Tibial nerve (tissue), 4 donors: Measurements from ENCODE around the gene CEP128.

ENCODE experiments used
- EP300 ChIP-seq, 2 donors: sonication (generic); formaldehyde crosslinking; IDR thresholded peaks; one replicate each; pipeline ENCODE4 v1.6.1; 2017; ENCODE audit warnings: antibody characterized with exemption in 2 of 2, mild to moderate bottlenecking in 1 of 2
- POLR2A ChIP-seq, 2 donors: fragments of 450-650 bp; IDR thresholded peaks; one replicate each; pipeline ENCODE4 v1.6.1; 2017; ENCODE audit warnings: antibody characterized with exemption in 2 of 2, mild to moderate bottlenecking in 2 of 2, moderate library complexity in 2 of 2
- TF ChIP-seq, protein P1 (sequence below), 5 experiments: fragments of 200-600 bp in 3 of 5; fragments of 450-650 bp in 2 of 5; sonication (generic) in 3 of 5; IDR thresholded peaks; one replicate each; pipeline ENCODE4 v1.5.1; 2016 to 2019; ENCODE audit warnings: antibody characterized with exemption in 5 of 5, mild to moderate bottlenecking in 3 of 5, moderate library complexity in 2 of 5

GRCh38 chr14:80455031-80455430 lies 486.5 kb downstream of the CEP128 start:
- TF ChIP-seq, protein P1, sequence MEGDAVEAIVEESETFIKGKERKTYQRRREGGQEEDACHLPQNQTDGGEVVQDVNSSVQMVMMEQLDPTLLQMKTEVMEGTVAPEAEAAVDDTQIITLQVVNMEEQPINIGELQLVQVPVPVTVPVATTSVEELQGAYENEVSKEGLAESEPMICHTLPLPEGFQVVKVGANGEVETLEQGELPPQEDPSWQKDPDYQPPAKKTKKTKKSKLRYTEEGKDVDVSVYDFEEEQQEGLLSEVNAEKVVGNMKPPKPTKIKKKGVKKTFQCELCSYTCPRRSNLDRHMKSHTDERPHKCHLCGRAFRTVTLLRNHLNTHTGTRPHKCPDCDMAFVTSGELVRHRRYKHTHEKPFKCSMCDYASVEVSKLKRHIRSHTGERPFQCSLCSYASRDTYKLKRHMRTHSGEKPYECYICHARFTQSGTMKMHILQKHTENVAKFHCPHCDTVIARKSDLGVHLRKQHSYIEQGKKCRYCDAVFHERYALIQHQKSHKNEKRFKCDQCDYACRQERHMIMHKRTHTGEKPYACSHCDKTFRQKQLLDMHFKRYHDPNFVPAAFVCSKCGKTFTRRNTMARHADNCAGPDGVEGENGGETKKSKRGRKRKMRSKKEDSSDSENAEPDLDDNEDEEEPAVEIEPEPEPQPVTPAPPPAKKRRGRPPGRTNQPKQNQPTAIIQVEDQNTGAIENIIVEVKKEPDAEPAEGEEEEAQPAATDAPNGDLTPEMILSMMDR (IDR thresholded peaks at IDR 0.05), result no peak
- TF ChIP-seq POLR2A (IDR thresholded peaks at IDR 0.05), result no peak
- no peak for TF ChIP-seq EP300 (IDR thresholded peaks at IDR 0.05)
